Activated naive CD4-positive, alpha-beta T cell treated with anti-CD3 and anti-CD28 coated beads, Interleukin-2, amount 10 ng/mL, durations not matched to agents 7 days and 5 days (primary cell): ENCODE results near the gene APBB2.

Experiments used
- CTCF ChIA-PET: fragments of 350-600 bp; sonication (Branson Sonifier 250); formaldehyde crosslinking; loops from one replicate; lab custom pipeline; 2021; ENCODE audit warnings: antibody characterized with exemption; lab: Charles Lee
- DNase-seq: peaks from one replicate; pipeline ENCODE4 v3.0.0-alpha.2; 2020
- H3K27ac Mint-ChIP-seq: one replicate; pipeline ENCODE4 v1.8.0; 2021; ENCODE audit warnings: mild to moderate bottlenecking, moderate library complexity, mixed read lengths
- H3K27me3 Mint-ChIP-seq: one replicate; pipeline ENCODE4 v1.8.0; 2021; ENCODE audit warnings: mild to moderate bottlenecking, mixed read lengths
- H3K36me3 Mint-ChIP-seq: one replicate; pipeline ENCODE4 v1.8.0; 2021; ENCODE audit warnings: mixed read lengths
- H3K4me1 Mint-ChIP-seq: one replicate; pipeline ENCODE4 v1.8.0; 2021; ENCODE audit warnings: mixed read lengths
- H3K4me3 Mint-ChIP-seq: one replicate; pipeline ENCODE4 v1.8.0; 2021; ENCODE audit warnings: mild to moderate bottlenecking, moderate library complexity, mixed read lengths
- H3K9me3 Mint-ChIP-seq: one replicate; pipeline ENCODE4 v1.8.0; 2021; ENCODE audit warnings: mixed read lengths

The APBB2 gene

DNA sequence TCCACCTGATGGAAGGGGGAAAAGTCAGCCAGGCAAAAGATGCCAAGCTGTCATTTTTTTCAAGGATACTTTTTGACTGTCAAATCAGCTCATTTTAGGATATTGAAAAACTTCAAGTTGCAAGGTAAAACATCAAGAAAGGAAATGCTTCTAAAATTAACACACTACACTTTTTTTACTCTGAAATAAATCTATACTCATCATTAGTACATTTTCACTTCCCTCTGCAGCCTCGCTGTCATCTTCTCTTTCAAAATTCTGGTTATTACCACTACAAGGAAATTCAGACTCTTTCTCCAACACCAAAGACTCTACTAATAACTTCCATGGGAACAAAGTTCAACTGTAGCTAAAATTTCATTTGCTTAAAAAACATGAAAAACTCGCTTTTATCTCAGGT lies 41.6 kb downstream of the APBB2 start:
- no peaks in the 10 kb centered on the region for H3K36me3 Mint-ChIP-seq

GRCh38 chr4:41169256-41169800 lies 45.0 kb downstream of the APBB2 start:
- Mint-ChIP-seq H3K27ac (no peak overlapping the region), H3K4me3 (no peak overlapping the region), H3K9me3 (no peaks in the 10 kb centered on the region), H3K4me1 (no peaks in the 10 kb centered on the region), H3K36me3 (no peaks in the 10 kb centered on the region), H3K27me3 (no peaks in the 10 kb centered on the region)
- DNase-seq = no peak
- CTCF ChIA-PET = no interaction called here

More for the DNA sequence above, 41.6 kb downstream of the APBB2 start:
- DNase-seq = no peak
- Mint-ChIP-seq H3K9me3 (no peaks in the 10 kb centered on the region), H3K27ac (no peak overlapping the region), H3K4me1 (no peaks in the 10 kb centered on the region), H3K4me3 (no peak overlapping the region), H3K27me3 (no peaks in the 10 kb centered on the region)
- CTCF ChIA-PET = interaction anchor here (0.7 kb wide), 1 partner anchor 26 kb away, joined by 3 read pairs; no protein-coding TSS in a partner anchor

- Mint-ChIP-seq H3K27ac (no peak overlapping the region), H3K36me3 (no peaks in the 10 kb centered on the region), H3K4me3 (no peak overlapping the region), H3K27me3 (no peaks in the 10 kb centered on the region), H3K9me3 (no peaks in the 10 kb centered on the region), H3K4me1 (no peaks in the 10 kb centered on the region)
- CTCF ChIA-PET = no interaction called here
- DNase-seq = no peak
Observed at GRCh38 chr4:41167191-41167590, 47.2 kb downstream of the APBB2 start.

GRCh38 chr4:41164405-41164804 lies 49.9 kb downstream of the APBB2 start:
- H3K27me3 Mint-ChIP-seq = no peaks in the 10 kb centered on the region
- H3K4me3 Mint-ChIP-seq = no peak overlapping the region
- H3K27ac Mint-ChIP-seq = no peak overlapping the region
- H3K4me1 Mint-ChIP-seq = no peaks in the 10 kb centered on the region
- CTCF ChIA-PET = interaction anchor here (1.3 kb wide), 1 partner anchor 156 kb away, joined by 3 read pairs; no protein-coding TSS in a partner anchor
- DNase-seq = no peak
- H3K9me3 Mint-ChIP-seq = no peaks in the 10 kb centered on the region
- H3K36me3 Mint-ChIP-seq = no peaks in the 10 kb centered on the region

GRCh38 chr4:41161355-41161754 lies 53.0 kb downstream of the APBB2 start:
- Mint-ChIP-seq H3K27me3 (no peaks in the 10 kb centered on the region), H3K4me1 (no peaks in the 10 kb centered on the region), H3K4me3 (no peak overlapping the region), H3K36me3 (no peaks in the 10 kb centered on the region), H3K27ac (no peak overlapping the region), H3K9me3 (no peaks in the 10 kb centered on the region)
- CTCF ChIA-PET = no interaction called here
- no peak for DNase-seq

DNA sequence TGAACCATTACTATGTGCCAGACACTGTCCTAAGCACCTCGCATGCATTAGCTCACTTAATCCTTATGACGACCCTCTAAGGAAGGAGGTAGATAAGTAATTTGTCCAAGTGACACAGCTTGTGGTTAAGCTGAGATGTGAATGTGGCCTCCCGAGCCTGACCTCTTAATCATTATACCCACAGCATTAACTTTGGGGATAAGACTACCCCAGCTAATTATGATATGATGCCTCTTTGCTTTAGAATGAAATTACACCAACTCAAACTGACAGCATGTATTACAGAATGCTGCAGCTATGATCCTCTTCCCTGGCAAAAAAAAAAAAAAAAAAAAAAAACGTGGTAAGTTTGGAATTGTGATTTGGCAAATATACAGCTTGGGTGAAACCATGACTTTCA lies 53.5 kb downstream of the APBB2 start:
- no peak overlapping the region for H3K4me3 Mint-ChIP-seq

GRCh38 chr4:41160012-41160789 lies 54.1 kb downstream of the APBB2 start:
- H3K27ac Mint-ChIP-seq = no peak overlapping the region
- H3K9me3 Mint-ChIP-seq = no peaks in the 10 kb centered on the region
- H3K4me1 Mint-ChIP-seq = no peaks in the 10 kb centered on the region
- DNase-seq = no peak
- no peaks in the 10 kb centered on the region for H3K27me3 Mint-ChIP-seq
- no peaks in the 10 kb centered on the region for H3K36me3 Mint-ChIP-seq
- no peak overlapping the region for H3K4me3 Mint-ChIP-seq
- CTCF ChIA-PET = no interaction called here

More for the DNA sequence above, 53.5 kb downstream of the APBB2 start:
- H3K36me3 Mint-ChIP-seq = no peaks in the 10 kb centered on the region
- H3K27ac Mint-ChIP-seq = no peak overlapping the region
- no peak for DNase-seq
- H3K4me1 Mint-ChIP-seq = no peaks in the 10 kb centered on the region
- CTCF ChIA-PET = no interaction called here
- no peaks in the 10 kb centered on the region for H3K9me3 Mint-ChIP-seq
- H3K27me3 Mint-ChIP-seq = no peaks in the 10 kb centered on the region

- CTCF ChIA-PET = no interaction called here
- H3K27me3 Mint-ChIP-seq = no peaks in the 10 kb centered on the region
- DNase-seq = no peak
- no peak overlapping the region for H3K27ac Mint-ChIP-seq
- no peaks in the 10 kb centered on the region for H3K9me3 Mint-ChIP-seq
- H3K36me3 Mint-ChIP-seq = no peaks in the 10 kb centered on the region
- no peaks in the 10 kb centered on the region for H3K4me1 Mint-ChIP-seq
- no peak overlapping the region for H3K4me3 Mint-ChIP-seq
Observed at GRCh38 chr4:41158756-41159155, 55.6 kb downstream of the APBB2 start.

DNA sequence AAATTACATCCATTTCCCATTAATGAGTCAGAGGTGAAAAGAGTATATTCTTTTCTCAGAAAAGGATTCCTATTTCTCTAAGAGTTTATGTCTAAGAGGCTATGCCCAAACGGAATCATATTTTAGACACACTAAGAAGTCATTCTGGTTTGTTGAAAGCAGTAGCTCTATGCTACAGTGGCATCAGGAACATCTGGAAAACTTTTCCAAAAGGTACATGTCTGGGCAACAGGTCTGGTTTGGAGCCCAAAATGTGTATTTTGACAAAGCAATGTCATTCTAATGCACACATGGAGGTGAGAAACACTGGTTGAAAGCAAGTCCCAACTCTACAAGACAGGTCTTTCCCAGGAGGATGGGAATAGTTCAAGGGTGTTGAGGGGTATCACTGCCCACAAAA lies 56.1 kb downstream of the APBB2 start:
- no peak overlapping the region for H3K27ac Mint-ChIP-seq
- H3K9me3 Mint-ChIP-seq = no peaks in the 10 kb centered on the region
- H3K27me3 Mint-ChIP-seq = no peaks in the 10 kb centered on the region
- no peak for DNase-seq
- no peaks in the 10 kb centered on the region for H3K36me3 Mint-ChIP-seq
- CTCF ChIA-PET = no interaction called here
- no peak overlapping the region for H3K4me3 Mint-ChIP-seq
- no peaks in the 10 kb centered on the region for H3K4me1 Mint-ChIP-seq

DNA sequence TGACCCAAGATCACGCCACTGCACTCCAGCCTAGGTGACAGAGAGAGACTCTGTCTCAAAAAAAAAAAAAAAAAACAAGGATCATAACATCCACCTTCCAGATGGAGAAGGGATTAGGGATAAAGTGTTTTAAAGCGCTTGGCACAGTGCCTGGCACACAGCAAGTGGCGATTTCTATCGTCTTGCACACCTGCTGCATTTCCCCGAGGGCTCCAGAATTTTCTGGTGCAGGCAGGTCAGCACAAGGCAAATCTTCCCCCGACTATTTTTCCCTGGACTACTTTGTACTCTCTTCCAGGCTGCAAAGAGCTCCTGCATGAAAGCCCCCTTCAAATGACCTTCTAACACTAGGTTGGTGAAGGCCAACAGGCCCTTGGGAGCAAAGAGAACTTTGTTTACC lies 57.3 kb downstream of the APBB2 start:
- Mint-ChIP-seq H3K27ac (no peak overlapping the region), H3K36me3 (no peaks in the 10 kb centered on the region), H3K9me3 (no peaks in the 10 kb centered on the region), H3K27me3 (no peaks in the 10 kb centered on the region), H3K4me3 (no peak overlapping the region), H3K4me1 (no peaks in the 10 kb centered on the region)
- DNase-seq = no peak
- CTCF ChIA-PET = no interaction called here

DNA sequence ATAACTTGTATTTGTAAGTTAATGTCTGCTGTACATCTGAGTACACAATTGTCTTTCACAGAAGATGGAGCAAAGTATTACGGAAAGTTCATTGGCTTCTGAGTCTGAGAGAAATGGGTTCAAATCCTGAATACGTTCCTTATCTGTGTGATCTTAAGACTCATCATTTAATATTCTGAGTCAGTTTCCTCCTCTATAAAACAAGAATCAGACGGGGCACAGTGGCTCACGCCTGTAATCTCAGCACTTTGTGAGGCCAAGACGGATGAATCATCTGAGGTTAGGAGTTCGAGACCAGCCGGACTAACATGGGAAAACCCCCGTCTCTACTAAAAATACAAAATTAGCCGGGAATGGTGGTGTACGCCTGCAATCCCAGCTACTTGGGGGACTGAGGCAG lies 57.8 kb downstream of the APBB2 start:
- DNase-seq = no peak
- no peaks in the 10 kb centered on the region for H3K4me1 Mint-ChIP-seq
- H3K27ac Mint-ChIP-seq = no peak overlapping the region
- CTCF ChIA-PET = no interaction called here
- H3K9me3 Mint-ChIP-seq = no peaks in the 10 kb centered on the region
- no peak overlapping the region for H3K4me3 Mint-ChIP-seq
- H3K27me3 Mint-ChIP-seq = no peaks in the 10 kb centered on the region
- no peaks in the 10 kb centered on the region for H3K36me3 Mint-ChIP-seq

GRCh38 chr4:41155194-41155830 lies 59.0 kb downstream of the APBB2 start:
- Mint-ChIP-seq H3K36me3 (no peaks in the 10 kb centered on the region), H3K27ac (no peak overlapping the region), H3K27me3 (no peaks in the 10 kb centered on the region), H3K9me3 (no peaks in the 10 kb centered on the region), H3K4me3 (no peak overlapping the region), H3K4me1 (no peaks in the 10 kb centered on the region)
- no peak for DNase-seq
- CTCF ChIA-PET = no interaction called here

DNA sequence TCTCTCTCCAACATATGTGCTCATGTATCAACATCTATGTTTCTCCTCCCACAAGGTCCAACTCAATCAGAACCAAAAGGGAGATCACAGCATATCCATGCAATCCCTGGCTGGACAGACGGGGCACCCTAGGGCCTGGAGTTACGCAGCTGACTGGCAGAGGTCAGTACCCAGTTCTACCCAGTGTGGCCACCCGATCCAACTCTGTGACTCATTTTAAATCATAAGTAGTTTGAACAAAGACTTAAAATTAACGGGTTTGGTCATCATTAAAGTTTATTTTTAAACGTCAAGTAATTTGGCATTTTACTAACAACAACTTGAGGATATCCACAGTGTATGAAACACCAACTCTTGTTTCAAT lies 59.5 kb downstream of the APBB2 start:
- H3K4me3 Mint-ChIP-seq = no peak overlapping the region
- H3K27ac Mint-ChIP-seq = no peak overlapping the region
- CTCF ChIA-PET = no interaction called here
- H3K9me3 Mint-ChIP-seq = no peaks in the 10 kb centered on the region
- H3K4me1 Mint-ChIP-seq = no peaks in the 10 kb centered on the region
- no peaks in the 10 kb centered on the region for H3K36me3 Mint-ChIP-seq
- no peaks in the 10 kb centered on the region for H3K27me3 Mint-ChIP-seq
- no peak for DNase-seq

DNA sequence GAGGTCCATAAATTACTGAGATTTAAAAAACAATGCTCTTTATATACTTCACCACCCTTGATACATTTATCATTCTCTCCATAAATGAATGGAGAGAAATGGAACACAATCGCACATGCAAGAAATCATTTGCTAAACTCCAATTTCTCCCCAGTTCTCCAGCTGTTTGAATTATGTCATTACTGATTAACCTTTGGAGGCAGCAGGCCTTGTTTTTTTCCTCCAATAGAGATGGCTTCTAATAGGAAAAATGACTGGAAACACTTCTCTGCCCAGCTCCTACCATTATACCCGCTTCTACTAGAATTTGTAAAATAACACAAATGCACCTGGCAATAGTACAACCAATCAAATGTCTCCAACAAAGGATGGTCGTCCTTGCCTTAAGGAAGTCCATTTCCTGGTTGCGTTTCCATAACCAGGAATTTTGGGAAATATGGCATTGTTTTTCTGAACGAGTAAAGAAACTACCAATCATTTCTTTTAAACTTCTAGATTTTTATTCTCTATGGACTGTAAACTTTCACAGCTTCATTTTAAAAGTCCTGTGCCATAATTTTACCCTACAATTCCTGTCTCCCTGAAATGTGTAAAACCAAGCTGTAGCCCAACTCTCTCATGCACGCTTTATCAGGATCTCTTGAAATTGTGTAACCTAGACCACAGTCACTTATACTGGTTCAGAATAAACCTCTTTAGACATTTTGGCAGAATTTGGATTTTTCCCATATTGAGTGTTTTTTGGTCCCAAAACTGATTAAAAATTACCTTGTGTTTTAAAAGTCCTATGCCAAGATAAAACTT lies 60.1 kb downstream of the APBB2 start:
- Mint-ChIP-seq H3K27ac (no peak overlapping the region), H3K4me3 (no peak overlapping the region), H3K36me3 (no peaks in the 10 kb centered on the region), H3K9me3 (no peaks in the 10 kb centered on the region), H3K4me1 (no peaks in the 10 kb centered on the region), H3K27me3 (no peaks in the 10 kb centered on the region)
- CTCF ChIA-PET = no interaction called here
- DNase-seq = no peak
